ENCODE data around the gene MYO5B.

GRCh38 chr18:50201476-50202018 lies 6.6 kb upstream of the MYO5B start:
- TF ChIP-seq CTCF (conservative IDR thresholded peaks at IDR 0.05; ENCODE audit: low read length) (no peak), EZH2phosphoT487 (IDR thresholded peaks at IDR 0.05; ENCODE audit: borderline replicate concordance, low read depth, low read length) (no peak)
